Rectal smooth muscle tissue (tissue), 1 donor: ENCODE results near the gene MOV10L1.
"Not testable (repeated sequence)": the region's sequence is repeated elsewhere in the genome, so short reads cannot be mapped to it uniquely, and the experiment has no call there.

Source experiments
- H3K27ac ChIP-seq: one replicate; pipeline ENCODE4 v1.7.0; 2013; ENCODE audit warnings: low read depth, low read length, inconsistent platforms
- H3K27me3 ChIP-seq: one replicate; pipeline ENCODE4 v1.7.0; 2013; ENCODE audit warnings: low read length; ENCODE audit not compliant: control insufficient read depth, insufficient read depth
- H3K36me3 ChIP-seq: one replicate; pipeline ENCODE4 v1.7.0; 2013; ENCODE audit warnings: low read length; ENCODE audit not compliant: control insufficient read depth, insufficient read depth
- H3K4me1 ChIP-seq: one replicate; pipeline ENCODE4 v1.7.0; 2013; ENCODE audit warnings: low read length; ENCODE audit not compliant: control insufficient read depth, insufficient read depth
- H3K4me3 ChIP-seq: one replicate; pipeline ENCODE4 v1.7.0; 2013; ENCODE audit warnings: low read length
- H3K9ac ChIP-seq: one replicate; pipeline ENCODE4 v1.7.0; 2013; ENCODE audit warnings: low read length

The MOV10L1 gene

GRCh38 chr22:50119768-50120251 lies 30.0 kb downstream of the MOV10L1 start:
- Histone ChIP-seq H3K9ac (no peak overlapping the region), H3K27ac (no peak overlapping the region), H3K4me1 (peaks cover 6% of the 10 kb centered on the region), H3K27me3 (peaks cover 2% of the 10 kb centered on the region), H3K36me3 (no peaks in the 10 kb centered on the region), H3K4me3 (no peak overlapping the region)

DNA sequence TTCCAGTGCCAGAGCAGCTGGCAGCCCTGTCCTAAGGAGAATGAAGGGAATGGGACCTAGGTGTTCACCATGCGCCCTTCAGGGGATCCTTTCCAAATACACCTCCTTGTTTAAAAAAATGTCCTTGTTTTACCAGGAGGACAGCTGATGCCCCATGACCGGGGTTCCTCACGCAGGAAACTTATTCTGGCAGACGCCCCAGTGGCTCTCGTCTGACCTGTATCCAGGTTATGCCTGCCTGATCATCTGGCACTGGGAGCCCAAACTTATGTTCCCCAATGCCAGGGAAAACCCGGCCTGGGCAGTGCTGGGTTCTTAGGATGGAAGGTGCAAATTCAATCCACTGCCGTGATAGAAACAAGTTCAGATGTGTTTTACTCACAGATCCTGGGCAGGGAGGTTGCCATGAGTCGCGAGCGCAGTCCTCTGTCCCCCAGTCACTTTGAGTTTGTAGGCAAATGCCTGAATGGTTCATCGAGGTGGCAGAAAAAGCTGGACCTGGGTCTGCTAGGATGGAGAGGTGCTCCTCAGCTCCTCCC lies 31.5 kb downstream of the MOV10L1 start:
- H3K9ac ChIP-seq = no peak overlapping the region
- H3K4me3 ChIP-seq = no peak overlapping the region
- peaks cover 2% of the 10 kb centered on the region for H3K4me1 ChIP-seq
- H3K27ac ChIP-seq = no peak overlapping the region
- no peaks in the 10 kb centered on the region for H3K36me3 ChIP-seq
- peaks cover 2% of the 10 kb centered on the region for H3K27me3 ChIP-seq

GRCh38 chr22:50123119-50123518 lies 33.3 kb downstream of the MOV10L1 start:
- Histone ChIP-seq H3K27me3 (no peaks in the 10 kb centered on the region), H3K36me3 (no peaks in the 10 kb centered on the region), H3K27ac (no peak overlapping the region), H3K9ac (no peak overlapping the region), H3K4me3 (no peak overlapping the region), H3K4me1 (peaks cover 2% of the 10 kb centered on the region)

GRCh38 chr22:50125029-50125428 lies 35.2 kb downstream of the MOV10L1 start:
- H3K27me3 ChIP-seq = no peaks in the 10 kb centered on the region
- H3K4me1 ChIP-seq = no peaks in the 10 kb centered on the region
- no peak overlapping the region for H3K27ac ChIP-seq
- no peak overlapping the region for H3K4me3 ChIP-seq
- no peaks in the 10 kb centered on the region for H3K36me3 ChIP-seq
- H3K9ac ChIP-seq = no peak overlapping the region

DNA sequence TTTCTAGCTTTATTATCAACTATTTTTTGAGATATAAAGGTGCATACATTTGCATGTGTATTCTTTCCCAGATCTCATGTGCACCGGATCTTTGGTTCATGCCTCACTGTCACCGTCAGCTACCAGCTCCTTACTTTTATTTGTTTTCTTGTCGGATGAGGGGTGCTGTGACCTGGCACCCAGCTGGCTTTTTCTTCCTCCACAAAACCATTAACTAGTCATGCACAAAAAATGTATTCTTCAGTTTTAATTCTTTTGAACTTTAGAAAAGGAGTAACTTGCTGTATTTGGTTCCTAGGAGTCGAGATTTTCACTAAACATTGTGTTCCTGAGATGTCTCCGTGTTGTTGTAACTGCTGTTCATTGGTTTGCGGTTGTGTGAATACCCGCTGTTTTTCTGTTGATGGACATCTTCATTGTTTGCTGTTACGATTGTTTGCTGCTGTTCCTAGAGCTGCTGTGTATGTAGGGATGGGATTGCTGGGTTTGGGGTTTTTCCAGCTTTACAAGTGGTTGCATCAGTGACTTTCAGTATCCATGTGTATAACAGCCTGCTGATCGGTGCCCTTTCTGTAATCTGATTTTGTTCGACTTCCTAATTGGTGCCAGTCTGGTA lies 39.4 kb downstream of the MOV10L1 start:
- Histone ChIP-seq H3K27me3 (no peaks in the 10 kb centered on the region), H3K9ac (no peak overlapping the region), H3K4me3 (no peak overlapping the region), H3K4me1 (no peaks in the 10 kb centered on the region), H3K36me3 (no peaks in the 10 kb centered on the region), H3K27ac (no peak overlapping the region)

- Histone ChIP-seq H3K9ac (no peak overlapping the region), H3K36me3 (no peaks in the 10 kb centered on the region), H3K27ac (no peak overlapping the region)
Observed at GRCh38 chr22:50131894-50132293, 42.1 kb downstream of the MOV10L1 start.

DNA sequence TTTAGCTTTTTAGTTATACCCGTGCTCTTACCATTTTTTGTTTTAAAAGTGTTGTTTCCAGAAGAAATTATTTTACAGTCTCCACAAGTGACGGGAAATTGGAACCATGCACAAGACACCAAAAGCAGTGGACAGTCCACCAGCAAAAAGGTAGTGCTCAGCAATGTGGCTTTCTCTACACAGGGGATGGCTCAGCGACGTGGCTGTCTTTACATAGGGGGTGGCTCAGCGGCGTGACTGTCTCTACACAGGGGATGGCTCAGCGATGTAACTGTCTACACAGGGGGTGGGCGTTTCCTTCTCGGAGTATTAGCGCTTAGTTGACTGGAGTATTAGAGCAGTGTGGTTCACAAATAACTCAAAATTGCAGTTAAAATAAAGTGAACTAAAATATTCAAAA lies 44.7 kb downstream of the MOV10L1 start:
- no peaks in the 10 kb centered on the region for H3K36me3 ChIP-seq
- H3K27me3 ChIP-seq = no peaks in the 10 kb centered on the region
- no peak overlapping the region for H3K27ac ChIP-seq

More at GRCh38 chr22:50131894-50132293, 42.1 kb downstream of the MOV10L1 start:
- H3K4me1 ChIP-seq = peaks cover 5% of the 10 kb centered on the region
- H3K27me3 ChIP-seq = no peaks in the 10 kb centered on the region
- H3K4me3 ChIP-seq = no peak overlapping the region

GRCh38 chr22:50136581-50137015 lies 46.8 kb downstream of the MOV10L1 start:
- Histone ChIP-seq H3K36me3 (no peaks in the 10 kb centered on the region), H3K4me1 (peaks cover 5% of the 10 kb centered on the region), H3K4me3 (no peak overlapping the region), H3K27ac (no peak overlapping the region), H3K27me3 (no peaks in the 10 kb centered on the region), H3K9ac (no peak overlapping the region)

More for the DNA sequence above, 44.7 kb downstream of the MOV10L1 start:
- H3K4me3 ChIP-seq = no peak overlapping the region
- H3K4me1 ChIP-seq = peaks cover 5% of the 10 kb centered on the region
- H3K9ac ChIP-seq = no peak overlapping the region

DNA sequence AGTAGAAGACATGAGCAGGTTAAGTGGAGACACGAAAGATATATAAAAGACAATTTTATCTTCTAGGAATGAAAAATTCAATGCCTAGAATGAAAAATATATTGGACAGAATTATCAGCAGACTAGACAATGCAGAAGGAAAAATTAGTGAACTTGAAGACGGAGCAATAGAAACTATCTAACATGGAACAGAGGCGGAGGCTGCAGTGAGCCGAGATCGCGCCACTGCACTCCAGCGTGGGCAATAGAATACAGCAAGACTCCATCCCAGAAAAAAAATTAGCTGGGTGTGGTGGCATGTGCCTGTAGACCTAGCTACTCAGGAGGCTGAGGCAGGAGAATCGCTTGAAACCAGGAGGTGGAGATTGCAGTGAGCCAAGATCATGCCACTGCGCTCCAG lies 47.5 kb downstream of the MOV10L1 start:
- not testable (repeated sequence) for H3K27me3 ChIP-seq, H3K4me3 ChIP-seq, H3K4me1 ChIP-seq, H3K27ac ChIP-seq, H3K9ac ChIP-seq, H3K36me3 ChIP-seq

GRCh38 chr22:50138041-50138440 lies 48.2 kb downstream of the MOV10L1 start:
- Histone ChIP-seq H3K9ac (no peak overlapping the region), H3K4me3 (no peak overlapping the region), H3K27ac (no peak overlapping the region), H3K4me1 (peaks cover 5% of the 10 kb centered on the region), H3K36me3 (no peaks in the 10 kb centered on the region), H3K27me3 (no peaks in the 10 kb centered on the region)

GRCh38 chr22:50138988-50139387 lies 49.2 kb downstream of the MOV10L1 start:
- H3K27me3 ChIP-seq = no peaks in the 10 kb centered on the region
- no peak overlapping the region for H3K4me3 ChIP-seq
- H3K36me3 ChIP-seq = no peaks in the 10 kb centered on the region
- H3K9ac ChIP-seq = no peak overlapping the region
- peaks cover 5% of the 10 kb centered on the region for H3K4me1 ChIP-seq
- no peak overlapping the region for H3K27ac ChIP-seq

DNA sequence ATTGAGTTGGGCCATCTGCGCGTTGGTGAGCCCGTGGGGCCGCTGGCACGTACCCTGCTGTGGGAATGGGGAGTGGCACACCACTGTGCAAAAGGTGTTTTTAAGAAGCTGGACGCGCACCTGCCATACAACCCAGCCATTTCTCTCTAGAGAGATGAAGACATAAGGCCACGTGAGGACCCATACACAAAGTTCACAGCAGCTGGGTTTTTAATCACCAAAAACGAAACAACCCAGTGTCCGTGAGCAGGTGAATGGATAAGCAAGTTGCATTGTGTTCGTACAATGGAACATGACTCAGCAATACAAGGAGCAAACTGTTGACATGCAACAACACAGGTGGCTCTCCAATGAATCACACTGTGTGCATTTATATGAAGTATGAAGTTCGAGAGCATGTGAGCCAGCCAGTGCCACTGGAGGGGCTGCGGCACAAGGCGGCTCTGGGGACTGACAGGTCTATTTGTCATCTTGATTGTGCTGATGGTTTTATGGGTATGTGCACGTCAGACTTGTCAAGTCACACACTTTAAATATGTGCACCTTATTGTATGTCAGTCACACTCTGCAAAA lies 50.1 kb downstream of the MOV10L1 start:
- no peak overlapping the region for H3K27ac ChIP-seq
- H3K4me1 ChIP-seq = peaks cover 5% of the 10 kb centered on the region
- no peaks in the 10 kb centered on the region for H3K36me3 ChIP-seq
- H3K4me3 ChIP-seq = no peak overlapping the region
- H3K9ac ChIP-seq = no peak overlapping the region
- H3K27me3 ChIP-seq = no peaks in the 10 kb centered on the region

GRCh38 chr22:50140615-50141014 lies 50.8 kb downstream of the MOV10L1 start:
- Histone ChIP-seq H3K4me3 (no peak overlapping the region), H3K27me3 (no peaks in the 10 kb centered on the region), H3K36me3 (no peaks in the 10 kb centered on the region), H3K4me1 (peaks cover 5% of the 10 kb centered on the region), H3K9ac (no peak overlapping the region), H3K27ac (no peak overlapping the region)
